ENCODE measurements around the gene VTN.

VTN gene

GRCh38 chr17:28318759-28319597 is 51.1 kb downstream of the VTN start, which contains the start of gene TMEM97:
Gene TMEM97, plus strand, starts transcription at chr17:28319200. Its CDS starts 40 bp downstream, at chr17:28319240.
- peak; percentile 96 to 98 for DNase-seq

GRCh38 chr17:28317966-28318758 is 51.9 kb downstream of the VTN start:
- DNase-seq, result no peak
